NCI-H345 treated with DMSO at 0.1 percent for 48 hours (cell line): Measurements from ENCODE around the gene IKZF3.
"Not testable (repeated sequence)": the region's sequence is repeated elsewhere in the genome, so short reads cannot be mapped to it uniquely, and the experiment has no call there.

Experiments
- DNase-seq: peaks from one replicate; lab custom pipeline; 2025; ENCODE audit not compliant: unreplicated experiment; lab: John Stamatoyannopoulos, UW

Gene IKZF3

DNA sequence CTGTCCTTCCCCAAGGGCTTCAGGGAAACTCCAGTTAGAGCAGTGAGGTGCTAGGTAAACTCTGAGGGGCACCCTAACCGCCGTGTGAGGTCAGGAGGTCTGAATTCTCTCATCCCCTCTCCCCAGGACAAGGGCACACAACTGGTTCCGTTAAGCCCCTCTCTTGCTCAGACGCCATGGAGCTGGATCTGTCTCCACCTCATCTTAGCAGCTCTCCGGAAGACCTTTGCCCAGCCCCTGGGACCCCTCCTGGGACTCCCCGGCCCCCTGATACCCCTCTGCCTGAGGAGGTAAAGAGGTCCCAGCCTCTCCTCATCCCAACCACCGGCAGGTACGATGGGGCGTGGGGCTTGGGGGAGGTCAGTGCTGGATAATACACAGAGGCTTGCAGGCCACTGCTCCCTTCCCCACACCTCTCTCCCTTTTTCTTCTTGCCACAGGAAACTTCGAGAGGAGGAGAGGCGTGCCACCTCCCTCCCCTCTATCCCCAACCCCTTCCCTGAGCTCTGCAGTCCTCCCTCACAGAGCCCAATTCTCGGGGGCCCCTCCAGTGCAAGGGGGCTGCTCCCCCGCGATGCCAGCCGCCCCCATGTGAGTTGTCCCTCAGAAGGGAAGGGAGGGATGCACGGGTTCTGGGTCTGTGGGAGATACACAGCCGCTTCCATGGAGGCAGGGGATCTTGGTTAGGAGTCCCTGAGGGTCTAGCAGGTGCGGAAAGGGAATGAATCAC is 121.8 kb downstream of the IKZF3 start:
- DNase-seq: no peak

DNA sequence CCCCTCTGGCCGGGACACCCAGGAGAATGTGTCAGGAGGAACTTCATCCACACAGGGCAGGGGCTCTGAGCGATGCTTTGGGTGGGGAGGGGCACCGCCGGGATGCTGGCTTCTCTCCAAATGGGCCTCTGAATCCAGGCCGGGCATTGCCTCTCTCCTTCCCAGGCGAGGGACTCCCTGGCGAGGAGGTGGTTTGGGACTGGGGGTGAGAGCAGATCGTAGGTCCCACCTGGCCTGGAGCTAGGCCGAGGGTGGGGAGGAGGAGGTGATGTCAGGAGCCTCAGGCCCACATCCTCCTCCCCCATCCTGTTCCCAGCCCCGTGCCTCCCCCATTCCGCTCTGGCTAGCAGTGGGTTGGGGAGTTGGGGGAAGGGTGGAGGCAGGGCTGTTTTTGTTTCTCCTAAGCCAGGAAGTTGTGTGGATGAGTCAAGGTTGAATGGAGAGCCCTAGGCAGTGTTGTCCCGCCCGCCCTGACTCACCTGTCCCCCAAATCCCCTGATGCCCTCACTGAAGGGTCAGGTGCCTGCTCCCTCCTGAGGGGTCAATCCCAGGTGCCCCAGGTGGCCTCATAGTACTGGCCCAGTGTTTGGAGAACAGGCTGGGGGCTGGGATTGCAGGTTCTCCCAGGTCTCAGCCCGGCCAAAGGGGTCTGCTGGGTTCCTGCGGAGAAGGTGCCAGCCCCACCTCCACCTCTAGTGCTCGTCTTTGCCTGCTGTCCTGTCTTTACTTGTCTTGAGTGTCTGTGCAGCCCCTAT is 123.6 kb downstream of the IKZF3 start:
- DNase-seq: no peak

DNA sequence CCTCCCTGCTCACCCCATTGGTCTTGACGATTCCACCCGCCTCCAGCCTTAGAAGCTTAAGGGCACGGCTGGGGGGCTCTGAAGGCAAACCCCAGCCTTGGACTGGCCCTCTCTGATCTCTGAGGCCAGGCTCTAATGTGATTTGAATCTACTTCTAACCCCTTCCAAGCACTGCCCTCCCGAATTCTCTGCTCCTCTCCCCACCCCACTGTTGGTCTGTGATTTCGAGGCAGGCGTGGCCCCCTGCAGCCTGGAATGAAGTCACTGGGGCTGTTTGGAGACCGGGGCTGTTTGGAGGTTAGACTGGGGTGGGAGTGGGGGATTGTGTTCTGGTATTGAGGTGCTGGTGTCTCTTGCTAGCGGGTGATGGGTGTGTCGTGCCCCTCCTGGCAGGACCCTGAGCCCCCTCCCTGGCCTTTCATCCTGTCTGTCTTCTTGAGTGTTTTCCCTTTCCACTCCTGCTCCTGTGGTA is 124.2 kb downstream of the IKZF3 start:
- DNase-seq: no peak

DNA sequence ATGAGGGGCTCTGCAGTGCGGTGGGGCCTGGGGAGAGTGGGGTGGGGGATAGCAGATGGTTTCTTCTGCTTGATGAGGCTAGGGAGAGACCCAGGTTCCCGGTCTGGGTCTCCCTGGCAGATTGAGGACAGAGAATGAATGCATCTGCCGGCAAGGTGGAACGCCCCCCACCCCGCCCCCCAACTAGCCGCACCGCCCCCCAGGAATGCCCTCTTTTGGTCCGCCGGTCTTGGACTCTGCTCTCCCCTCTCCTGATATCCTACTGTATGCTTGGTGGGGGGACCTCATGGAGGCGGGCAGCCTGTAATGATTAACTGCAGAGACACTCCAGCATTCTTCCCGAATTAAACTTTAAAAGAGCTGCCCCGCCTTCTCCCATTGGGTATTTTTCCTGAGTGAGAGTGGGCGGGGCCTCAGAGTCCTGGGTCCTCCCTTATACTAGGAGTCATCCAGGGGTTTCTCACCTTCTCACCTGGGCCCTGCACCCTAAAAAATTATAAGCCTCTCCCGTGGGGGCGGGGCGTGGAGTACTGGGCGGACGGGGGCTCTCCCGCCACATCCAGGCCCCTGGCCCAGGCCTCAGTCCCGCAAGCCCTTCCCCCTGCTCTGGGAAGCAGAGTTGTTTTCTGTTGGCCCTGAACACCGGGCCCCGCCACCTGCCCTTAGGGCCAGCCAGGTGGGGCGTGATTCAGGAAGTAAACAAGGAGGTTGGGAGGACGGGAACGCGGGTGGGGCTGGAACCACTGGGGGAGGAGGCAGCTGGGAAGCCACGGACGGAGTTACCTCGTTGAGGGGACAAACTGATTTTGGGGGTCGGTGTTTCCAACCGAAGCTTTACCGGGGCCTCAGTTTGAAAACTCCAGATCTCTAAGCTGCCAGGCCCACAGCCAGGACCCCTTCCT is 124.9 kb downstream of the IKZF3 start:
- DNase-seq: peak; percentile 63

DNA sequence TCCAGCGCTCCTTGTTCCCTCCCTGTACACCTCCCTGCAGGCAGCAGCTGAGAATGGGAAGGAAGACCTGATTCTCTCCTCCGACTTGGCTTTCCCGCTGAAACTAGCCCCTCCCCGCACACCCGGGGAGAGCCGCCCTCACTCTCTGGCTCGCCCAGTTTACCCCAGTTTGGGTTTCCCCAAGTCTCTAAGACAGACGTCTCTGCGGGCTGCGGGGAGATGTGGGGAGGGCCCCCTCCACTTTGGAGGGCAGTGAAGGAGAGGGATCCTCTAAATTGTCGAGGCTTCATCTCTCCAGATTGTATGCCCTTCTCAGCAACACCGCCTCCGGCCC is 125.6 kb downstream of the IKZF3 start:
- DNase-seq: peak; percentile 28

DNA sequence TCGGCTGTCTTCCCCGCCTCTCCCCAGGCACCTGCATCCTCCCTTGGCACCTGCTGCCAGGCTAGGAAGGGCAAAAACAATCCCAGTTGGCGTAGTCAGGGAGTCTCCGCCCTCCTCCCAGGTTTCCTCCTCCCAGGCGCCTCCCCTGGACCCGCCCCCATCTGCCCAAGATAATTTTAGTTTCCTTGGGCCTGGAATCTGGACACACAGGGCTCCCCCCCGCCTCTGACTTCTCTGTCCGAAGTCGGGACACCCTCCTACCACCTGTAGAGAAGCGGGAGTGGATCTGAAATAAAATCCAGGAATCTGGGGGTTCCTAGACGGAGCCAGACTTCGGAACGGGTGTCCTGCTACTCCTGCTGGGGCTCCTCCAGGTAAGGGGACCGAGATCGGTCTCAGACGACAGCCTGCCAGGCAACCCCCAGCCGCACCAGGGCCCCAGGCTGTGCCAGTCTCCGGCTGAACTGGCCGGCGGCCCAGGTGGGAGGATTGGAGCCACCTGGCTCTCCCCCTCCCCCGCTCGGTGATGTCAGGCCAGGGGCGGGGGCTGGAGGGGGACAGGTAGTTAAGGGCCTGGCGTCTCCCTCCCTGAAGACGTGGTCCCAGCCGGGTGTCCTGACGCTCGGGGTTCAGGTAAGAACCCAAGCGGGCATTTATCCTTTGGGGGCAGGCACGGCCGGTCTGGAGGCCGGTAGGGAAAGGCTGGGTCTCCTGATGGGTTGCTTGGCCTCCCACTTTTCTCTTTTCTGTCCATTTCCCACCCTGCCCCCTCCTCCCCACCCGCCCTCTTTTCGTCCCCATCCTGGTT is 126.1 kb downstream of the IKZF3 start, which contains the start of gene GRB7:
Gene GRB7, plus strand, starts transcription at position 179 of the 808 bp plus-strand sequence. CDS start 4,364 bp downstream, outside the sequence.
- peak; percentile 81 for DNase-seq

DNA sequence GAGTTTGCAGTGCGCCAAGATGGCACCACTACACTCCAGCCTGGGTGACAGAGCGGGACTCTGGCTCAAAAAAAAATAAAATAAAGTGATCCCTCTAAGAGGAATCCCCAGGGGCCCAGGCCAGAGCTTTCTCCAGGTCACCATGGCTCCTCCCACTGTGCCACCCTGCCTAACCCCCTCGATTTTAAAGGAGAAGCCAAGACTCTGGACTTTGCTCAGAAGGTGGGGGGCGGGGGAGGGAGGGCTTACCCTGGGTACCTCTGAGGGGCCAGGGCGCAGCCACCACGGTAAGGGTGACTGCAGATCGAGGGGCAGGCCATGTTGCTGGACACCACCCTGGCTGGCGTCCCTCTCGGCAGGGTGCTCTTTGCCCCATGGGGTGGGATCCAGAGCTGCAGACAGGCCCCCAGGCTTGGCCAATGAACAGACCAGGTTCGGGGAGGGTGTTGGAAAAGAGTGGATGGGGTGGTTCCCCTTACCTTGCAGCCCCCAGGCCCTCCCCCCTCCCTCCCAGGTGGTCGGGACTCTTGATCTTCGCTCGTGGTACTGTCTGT is 126.8 kb downstream of the IKZF3 start:
- DNase-seq: no peak

DNA sequence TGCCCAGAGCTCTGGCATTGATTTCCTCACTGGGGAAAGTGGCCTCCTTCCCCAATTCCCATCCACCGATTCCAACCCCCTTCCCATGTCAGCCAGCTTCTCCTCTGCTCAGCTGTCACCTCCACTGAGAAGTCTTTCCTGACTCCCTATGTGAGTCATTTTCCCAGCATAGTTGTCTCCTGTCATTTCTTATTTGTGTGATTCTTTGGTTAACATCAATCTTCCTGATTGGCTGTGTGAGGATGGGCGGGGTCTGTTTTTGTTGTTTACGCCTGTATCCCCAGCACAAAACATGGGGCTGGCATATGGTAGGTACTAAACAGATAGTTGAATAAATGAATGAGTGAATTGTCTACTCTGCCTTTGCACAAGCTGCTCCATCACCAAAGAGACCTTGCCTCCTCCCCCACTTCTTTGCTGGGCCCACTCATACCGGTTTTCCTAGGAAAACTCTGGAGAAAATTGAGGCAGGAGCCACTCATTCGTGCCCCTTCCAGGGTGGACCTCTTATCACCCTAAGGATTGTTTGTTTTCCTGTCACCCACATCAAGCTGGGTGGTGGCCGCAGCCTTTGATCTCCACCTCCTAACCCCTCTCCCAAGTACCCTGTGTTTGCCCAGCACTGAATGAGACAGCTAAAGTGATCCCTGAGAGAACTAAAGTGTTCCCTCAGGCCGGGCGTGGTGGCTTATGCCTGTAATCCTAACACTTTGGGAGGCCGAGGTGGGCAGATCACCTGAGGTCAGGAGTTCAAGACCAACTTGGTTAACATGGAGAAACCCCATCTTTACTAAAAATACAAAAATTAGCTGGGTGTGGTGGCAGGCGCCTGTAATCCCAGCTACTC is 127.6 kb downstream of the IKZF3 start:
- DNase-seq: no peak

DNA sequence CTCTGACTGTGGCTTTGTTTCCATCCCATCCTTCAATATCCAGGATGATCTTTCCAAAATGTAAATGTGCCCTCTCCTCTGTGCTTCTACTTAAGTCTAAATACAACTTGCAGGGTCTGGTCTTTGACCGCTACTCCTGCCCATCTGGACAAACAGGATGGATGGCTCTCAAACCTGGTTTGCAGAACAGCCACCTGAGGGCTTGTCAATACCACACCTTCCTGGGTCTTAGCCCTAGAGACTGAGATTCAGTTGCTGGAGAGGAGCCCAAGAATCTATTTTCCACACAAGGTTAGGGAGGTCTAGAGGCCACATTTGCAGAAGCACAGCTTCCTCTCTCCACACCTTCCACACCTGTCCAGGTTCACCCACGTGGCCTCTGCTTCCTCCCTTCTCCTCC is 128.2 kb downstream of the IKZF3 start:
- DNase-seq: no peak

DNA sequence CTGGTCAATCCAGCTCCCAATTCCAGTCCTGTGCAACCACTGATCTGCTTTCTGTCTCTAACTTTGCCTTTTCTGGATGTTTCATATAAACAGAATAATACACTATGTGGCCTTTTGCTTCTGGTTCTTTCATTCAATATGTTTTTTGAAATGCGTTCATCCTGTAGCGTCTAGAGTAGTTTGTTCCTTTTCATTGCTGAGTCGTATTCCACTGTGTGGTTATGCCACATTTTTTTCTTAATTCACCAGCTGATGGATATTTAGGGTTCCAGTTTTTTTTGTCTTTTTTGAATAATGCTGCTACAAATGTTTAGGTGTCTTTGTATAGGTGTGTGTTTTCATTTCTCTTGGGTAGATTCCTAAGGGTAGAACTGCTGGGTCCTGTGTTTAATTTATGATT is 131.5 kb downstream of the IKZF3 start:
- no peak for DNase-seq

DNA sequence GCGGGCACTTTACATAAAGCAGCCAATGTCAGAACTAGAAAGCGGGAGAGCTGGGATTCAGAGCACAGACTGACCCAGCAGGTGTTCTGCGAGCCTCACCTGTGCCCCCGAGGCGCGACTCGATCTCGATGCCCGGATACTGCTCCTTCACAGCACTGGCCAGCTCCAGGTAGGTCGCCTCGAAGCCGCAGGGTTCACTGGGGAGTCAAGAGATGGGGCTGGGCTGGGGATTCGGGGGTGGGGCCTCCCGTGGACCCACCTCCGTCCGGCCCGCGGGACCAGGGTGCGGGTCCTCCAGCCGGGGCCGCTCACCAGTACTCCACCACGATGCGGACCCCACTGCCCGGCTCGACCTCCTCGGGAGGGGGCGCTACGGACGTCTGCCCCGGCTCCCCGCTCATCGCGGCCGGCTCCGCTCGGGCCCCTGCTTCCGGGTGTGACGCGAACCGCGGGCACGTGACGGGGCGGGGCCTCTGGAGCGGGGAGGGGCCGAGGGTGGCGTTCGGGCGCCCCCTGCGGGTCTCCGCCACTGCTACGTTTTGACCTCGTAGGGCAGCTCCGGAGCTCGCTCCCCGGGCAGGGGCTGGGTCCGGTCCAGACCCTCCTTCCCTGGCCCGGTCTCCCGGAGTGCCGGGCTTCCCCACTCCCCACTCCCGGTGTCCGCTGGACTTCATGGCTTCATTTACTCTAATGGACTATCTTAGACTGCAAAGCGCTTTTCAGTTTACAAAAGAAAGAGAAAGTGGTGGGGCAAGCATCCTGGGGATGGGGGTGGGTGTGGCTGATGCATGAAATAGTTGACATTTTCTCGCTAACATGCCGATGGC is 133.8 kb downstream of the IKZF3 start, which contains the start of gene MIEN1:
Gene MIEN1, minus strand, starts transcription at position 438 of the 827 bp plus-strand sequence. Its CDS starts 37 bp downstream, at position 401.
- DNase-seq: peak; percentile 83

DNA sequence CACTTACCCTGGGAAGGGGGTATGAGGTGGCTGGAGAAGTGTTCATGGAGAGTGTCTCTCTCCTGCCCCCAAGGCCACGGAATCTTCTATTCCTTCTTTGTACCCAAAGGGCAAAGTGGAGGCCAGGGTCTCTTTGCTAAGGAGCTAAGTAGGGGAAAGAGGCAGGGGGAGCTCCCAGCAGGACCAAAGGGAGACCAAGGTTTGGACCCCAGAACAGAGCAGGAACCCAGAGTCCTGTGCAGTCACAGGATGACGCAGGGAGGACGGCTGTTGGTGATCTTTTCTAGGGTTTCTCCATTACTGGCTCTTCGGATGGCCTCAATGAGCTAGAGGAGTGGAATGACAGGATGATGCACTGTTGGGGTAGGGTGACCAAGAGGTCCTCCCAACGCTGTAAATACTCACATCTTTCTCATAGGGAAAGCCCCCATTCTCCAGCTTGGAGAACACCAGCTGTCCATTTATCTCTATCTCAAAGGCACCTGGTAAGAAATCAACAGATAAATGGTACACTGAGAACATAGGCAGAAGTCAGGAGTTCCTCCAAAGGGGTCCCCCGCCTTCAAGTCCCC is 134.7 kb downstream of the IKZF3 start:
- no peak for DNase-seq

DNA sequence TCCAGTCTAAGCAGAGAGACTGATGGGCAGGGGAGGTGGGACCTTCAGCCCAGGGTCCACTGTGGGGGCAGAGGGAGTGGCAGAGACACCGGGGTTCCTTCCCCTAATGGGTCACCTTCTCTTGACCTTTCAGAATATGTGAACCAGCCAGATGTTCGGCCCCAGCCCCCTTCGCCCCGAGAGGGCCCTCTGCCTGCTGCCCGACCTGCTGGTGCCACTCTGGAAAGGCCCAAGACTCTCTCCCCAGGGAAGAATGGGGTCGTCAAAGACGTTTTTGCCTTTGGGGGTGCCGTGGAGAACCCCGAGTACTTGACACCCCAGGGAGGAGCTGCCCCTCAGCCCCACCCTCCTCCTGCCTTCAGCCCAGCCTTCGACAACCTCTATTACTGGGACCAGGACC is 136.6 kb downstream of the IKZF3 start:
- no peak for DNase-seq

DNA sequence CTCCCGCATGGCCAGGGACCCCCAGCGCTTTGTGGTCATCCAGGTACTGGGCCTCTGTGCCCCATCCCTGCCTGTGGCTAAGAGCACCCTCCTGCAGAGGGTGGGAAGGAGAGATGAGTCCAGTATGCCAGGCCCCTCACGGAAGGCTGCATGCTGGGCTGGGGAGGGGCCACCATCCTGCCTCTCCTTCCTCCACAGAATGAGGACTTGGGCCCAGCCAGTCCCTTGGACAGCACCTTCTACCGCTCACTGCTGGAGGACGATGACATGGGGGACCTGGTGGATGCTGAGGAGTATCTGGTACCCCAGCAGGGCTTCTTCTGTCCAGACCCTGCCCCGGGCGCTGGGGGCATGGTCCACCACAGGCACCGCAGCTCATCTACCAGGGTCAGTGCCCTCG is 137.5 kb downstream of the IKZF3 start:
- DNase-seq: no peak

DNA sequence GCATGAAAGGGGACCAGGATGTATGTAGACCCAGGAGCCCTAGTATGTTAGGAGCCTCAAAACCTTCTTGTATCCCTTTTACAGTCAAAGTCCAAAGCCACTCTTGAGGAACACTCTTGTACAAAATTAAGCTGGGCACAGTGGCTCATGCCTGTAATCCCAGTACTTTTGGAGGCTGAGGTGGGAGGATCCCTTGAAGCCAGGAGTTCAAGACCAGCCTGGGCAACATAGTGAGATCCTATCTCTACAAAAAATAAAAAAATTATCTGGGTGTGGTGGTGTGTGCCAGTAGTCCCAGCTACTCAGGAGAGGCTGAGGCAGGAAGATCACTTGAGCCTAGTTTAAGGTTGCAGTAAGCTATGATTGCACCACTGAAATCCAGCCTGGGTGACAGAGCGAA is 138.2 kb downstream of the IKZF3 start:
- not testable (repeated sequence) for DNase-seq

DNA sequence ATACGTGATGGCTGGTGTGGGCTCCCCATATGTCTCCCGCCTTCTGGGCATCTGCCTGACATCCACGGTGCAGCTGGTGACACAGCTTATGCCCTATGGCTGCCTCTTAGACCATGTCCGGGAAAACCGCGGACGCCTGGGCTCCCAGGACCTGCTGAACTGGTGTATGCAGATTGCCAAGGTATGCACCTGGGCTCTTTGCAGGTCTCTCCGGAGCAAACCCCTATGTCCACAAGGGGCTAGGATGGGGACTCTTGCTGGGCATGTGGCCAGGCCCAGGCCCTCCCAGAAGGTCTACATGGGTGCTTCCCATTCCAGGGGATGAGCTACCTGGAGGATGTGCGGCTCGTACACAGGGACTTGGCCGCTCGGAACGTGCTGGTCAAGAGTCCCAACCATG is 139.4 kb downstream of the IKZF3 start:
- no peak for DNase-seq

DNA sequence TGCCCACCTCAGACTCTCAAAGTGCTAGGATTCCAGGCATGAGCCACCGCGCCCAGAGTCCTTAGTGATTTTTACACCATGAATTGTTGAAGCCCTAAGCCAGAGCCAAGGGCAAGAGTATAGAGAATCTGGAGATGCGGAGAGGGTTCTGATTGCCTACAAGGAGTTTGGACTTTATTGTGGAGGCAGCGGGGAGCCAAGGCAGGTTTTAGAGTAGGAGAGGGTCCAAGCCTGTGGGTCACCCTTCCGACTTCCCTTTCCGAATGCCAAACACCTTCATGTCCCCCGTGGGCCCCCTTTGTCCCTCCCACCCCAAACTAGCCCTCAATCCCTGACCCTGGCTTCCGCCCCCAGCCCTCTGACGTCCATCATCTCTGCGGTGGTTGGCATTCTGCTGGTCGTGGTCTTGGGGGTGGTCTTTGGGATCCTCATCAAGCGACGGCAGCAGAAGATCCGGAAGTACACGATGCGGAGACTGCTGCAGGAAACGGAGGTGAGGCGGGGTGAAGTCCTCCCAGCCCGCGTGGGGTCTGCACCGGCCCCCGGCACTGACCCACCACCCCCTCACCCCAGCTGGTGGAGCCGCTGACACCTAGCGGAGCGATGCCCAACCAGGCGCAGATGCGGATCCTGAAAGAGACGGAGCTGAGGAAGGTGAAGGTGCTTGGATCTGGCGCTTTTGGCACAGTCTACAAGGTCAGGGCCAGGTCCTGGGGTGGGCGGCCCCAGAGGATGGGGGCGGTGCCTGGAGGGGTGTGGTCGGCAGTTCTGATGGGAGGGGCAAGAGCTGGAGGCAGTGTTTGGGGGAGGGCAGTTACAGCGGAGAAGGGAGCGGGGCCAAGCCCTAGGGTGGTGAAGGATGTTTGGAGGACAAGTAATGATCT is 140.9 kb downstream of the IKZF3 start:
- no peak for DNase-seq
